WTC11 (cell line): ENCODE data around the gene PITX1. TPM values are rescaled to one million over a fixed set of nuclear protein-coding genes. Genes with fewer than 3 reads are reported as not detected.

Source experiments
- ATAC-seq: fragments of 200-7000 bp; cut with Tn5 transposase; 2 replicates; pipeline ENCODE4 v1.10.0; 2021; ENCODE audit warnings: mild to moderate bottlenecking, moderate library complexity
- CTCF ChIA-PET: fragments of 300-600 bp; sonication (Branson Sonifier 250); formaldehyde crosslinking; loops from one replicate; lab custom pipeline; 2021; ENCODE audit warnings: antibody characterized with exemption; lab: Charles Lee
- POLR2A ChIA-PET: fragments of 350-600 bp; sonication (Branson Sonifier 250); formaldehyde crosslinking; loops from one replicate; lab custom pipeline; 2021; ENCODE audit warnings: antibody characterized with exemption; lab: Charles Lee
- DNase-seq: peaks from one replicate; pipeline ENCODE4 v3.0.0; 2021; ENCODE audit warnings: low spot score
- H3K27ac Mint-ChIP-seq: 2 replicates; pipeline ENCODE4 v1.8.0; 2021; ENCODE audit warnings: mixed read lengths
- H3K27me3 Mint-ChIP-seq: 2 replicates; pipeline ENCODE4 v1.8.0; 2021; ENCODE audit warnings: low read depth, mild to moderate bottlenecking, moderate library complexity, mixed read lengths
- H3K36me3 Mint-ChIP-seq: 2 replicates; pipeline ENCODE4 v1.8.0; 2021; ENCODE audit warnings: mixed read lengths
- H3K4me1 Mint-ChIP-seq: 2 replicates; pipeline ENCODE4 v1.8.0; 2022; ENCODE audit warnings: mixed read lengths
- H3K4me3 Mint-ChIP-seq: 2 replicates; pipeline ENCODE4 v1.8.0; 2021; ENCODE audit warnings: mild to moderate bottlenecking, moderate library complexity, mixed read lengths
- H3K9me3 Mint-ChIP-seq: 2 replicates; pipeline ENCODE4 v1.8.0; 2021; ENCODE audit warnings: mixed read lengths
- FOXK1 ChIP-seq: sonication (generic); formaldehyde crosslinking; IDR thresholded peaks from 2 replicates; pipeline ENCODE4 v1.8.0; 2022; ENCODE audit warnings: mild to moderate bottlenecking, moderate library complexity, missing genetic modification reagents
- GRHL2 ChIP-seq: fragments of 250-450 bp; sonication (Bioruptor Pico); IDR thresholded peaks from 2 replicates; pipeline ENCODE4 v1.8.0; 2022; ENCODE audit warnings: mild to moderate bottlenecking, moderate library complexity; ENCODE audit not compliant: insufficient replicate concordance, severe bottlenecking
- HMGA2 ChIP-seq: fragments of 250-450 bp; sonication (Bioruptor Pico); IDR thresholded peaks from 2 replicates; pipeline ENCODE4 v1.4.0; 2021; ENCODE audit warnings: mild to moderate bottlenecking, moderate library complexity
- JUN ChIP-seq: sonication (generic); formaldehyde crosslinking; IDR thresholded peaks from 2 replicates; pipeline ENCODE4 v1.8.0; 2023; ENCODE audit warnings: mild to moderate bottlenecking, missing genetic modification reagents
- NR3C1 ChIP-seq: sonication (generic); formaldehyde crosslinking; conservative IDR thresholded peaks from 2 replicates; pipeline ENCODE4 v1.8.1; 2023; ENCODE audit warnings: low read depth, mild to moderate bottlenecking, missing genetic modification reagents
- RELA ChIP-seq: sonication (generic); formaldehyde crosslinking; IDR thresholded peaks from 2 replicates; pipeline ENCODE4 v1.8.1; 2022; ENCODE audit warnings: missing genetic modification reagents, mild to moderate bottlenecking, borderline replicate concordance
- RORB ChIP-seq: fragments of 250-450 bp; sonication (Bioruptor Pico); IDR thresholded peaks from 2 replicates; pipeline ENCODE4 v1.9.0; 2021; ENCODE audit warnings: mild to moderate bottlenecking
- SMAD4 ChIP-seq: sonication (generic); formaldehyde crosslinking; IDR thresholded peaks from 2 replicates; pipeline ENCODE4 v1.8.0; 2022; ENCODE audit warnings: mild to moderate bottlenecking, missing genetic modification reagents
- TCF7 ChIP-seq: sonication (generic); formaldehyde crosslinking; IDR thresholded peaks from 2 replicates; pipeline ENCODE4 v1.8.0; 2022; ENCODE audit warnings: mild to moderate bottlenecking, low read depth, missing genetic modification reagents, moderate library complexity
- ZBTB21 ChIP-seq: sonication (generic); formaldehyde crosslinking; IDR thresholded peaks from 2 replicates; pipeline ENCODE4 v1.8.1; 2023; ENCODE audit warnings: mild to moderate bottlenecking, missing genetic modification reagents, borderline replicate concordance
- ZNF219 ChIP-seq: sonication (generic); formaldehyde crosslinking; IDR thresholded peaks from 2 replicates; pipeline ENCODE4 v1.8.0; 2023; ENCODE audit warnings: missing genetic modification reagents, mild to moderate bottlenecking, borderline replicate concordance
- ZNF317 ChIP-seq: sonication (generic); formaldehyde crosslinking; IDR thresholded peaks from 2 replicates; pipeline ENCODE4 v1.8.1; 2023; ENCODE audit warnings: low read depth, mild to moderate bottlenecking, moderate library complexity, missing genetic modification reagents, borderline replicate concordance
- total RNA-seq: library from RNA; stranded (reverse); gene quantifications from 3 replicates; pipeline ENCODE4 v1.2.3, GENCODE V29; 2021
- TF ChIP-seq, protein P1 (sequence below): sonication (generic); formaldehyde crosslinking; IDR thresholded peaks from 2 replicates; pipeline ENCODE4 v1.8.0; 2023; ENCODE audit warnings: missing genetic modification reagents, mild to moderate bottlenecking, borderline replicate concordance
- TF ChIP-seq, protein P2 (sequence below): sonication (generic); formaldehyde crosslinking; IDR thresholded peaks from 2 replicates; pipeline ENCODE4 v1.8.0; 2023; ENCODE audit warnings: missing genetic modification reagents
- TF ChIP-seq, protein P3 (sequence below): fragments of 250-450 bp; sonication (Bioruptor Pico); IDR thresholded peaks from 2 replicates; pipeline ENCODE4 v1.8.0; 2021; ENCODE audit warnings: mild to moderate bottlenecking
- TF ChIP-seq, protein P4 (sequence below): fragments of 250-450 bp; sonication (Bioruptor Pico); IDR thresholded peaks from 2 replicates; pipeline ENCODE4 v1.9.0; 2021; ENCODE audit warnings: mild to moderate bottlenecking
- TF ChIP-seq, protein P5 (sequence below): sonication (generic); formaldehyde crosslinking; IDR thresholded peaks from 2 replicates; pipeline ENCODE4 v1.8.0; 2022; ENCODE audit warnings: mild to moderate bottlenecking, missing genetic modification reagents

Gene PITX1
- total RNA-seq, 1 experiment from 2014 or later: 0.13 TPM

DNA sequence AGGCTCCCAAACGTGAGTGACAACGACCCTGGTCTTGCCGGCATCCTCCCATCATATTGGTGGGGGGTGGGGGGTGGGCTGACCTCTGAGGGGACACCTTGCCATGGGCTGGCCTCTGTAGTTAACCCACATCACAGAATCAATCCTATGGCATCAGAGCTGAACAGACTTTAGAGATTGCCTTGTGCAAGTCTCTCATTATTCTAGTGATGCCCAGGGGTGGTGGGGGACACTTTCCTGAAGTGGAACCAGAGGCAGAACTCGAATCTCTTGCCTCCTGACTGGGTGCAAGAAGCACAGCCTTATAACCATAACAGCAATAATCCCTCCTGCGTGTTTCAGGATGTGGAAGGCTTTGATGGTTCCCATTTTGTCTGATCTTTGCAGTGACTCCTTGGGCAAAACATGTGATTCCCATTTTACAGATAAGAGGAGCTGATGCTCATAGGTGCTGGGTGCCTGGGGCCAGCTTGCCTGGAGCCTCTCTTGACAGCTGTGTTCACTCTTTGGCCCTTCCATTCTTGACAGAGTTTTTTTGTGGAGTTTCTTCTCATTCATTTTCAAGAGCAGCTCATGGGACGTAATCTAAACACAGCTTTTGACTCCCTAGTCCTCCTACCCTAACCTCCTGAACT, 18.6 kb upstream of the PITX1 start (continued):
- TF ChIP-seq, protein P1, sequence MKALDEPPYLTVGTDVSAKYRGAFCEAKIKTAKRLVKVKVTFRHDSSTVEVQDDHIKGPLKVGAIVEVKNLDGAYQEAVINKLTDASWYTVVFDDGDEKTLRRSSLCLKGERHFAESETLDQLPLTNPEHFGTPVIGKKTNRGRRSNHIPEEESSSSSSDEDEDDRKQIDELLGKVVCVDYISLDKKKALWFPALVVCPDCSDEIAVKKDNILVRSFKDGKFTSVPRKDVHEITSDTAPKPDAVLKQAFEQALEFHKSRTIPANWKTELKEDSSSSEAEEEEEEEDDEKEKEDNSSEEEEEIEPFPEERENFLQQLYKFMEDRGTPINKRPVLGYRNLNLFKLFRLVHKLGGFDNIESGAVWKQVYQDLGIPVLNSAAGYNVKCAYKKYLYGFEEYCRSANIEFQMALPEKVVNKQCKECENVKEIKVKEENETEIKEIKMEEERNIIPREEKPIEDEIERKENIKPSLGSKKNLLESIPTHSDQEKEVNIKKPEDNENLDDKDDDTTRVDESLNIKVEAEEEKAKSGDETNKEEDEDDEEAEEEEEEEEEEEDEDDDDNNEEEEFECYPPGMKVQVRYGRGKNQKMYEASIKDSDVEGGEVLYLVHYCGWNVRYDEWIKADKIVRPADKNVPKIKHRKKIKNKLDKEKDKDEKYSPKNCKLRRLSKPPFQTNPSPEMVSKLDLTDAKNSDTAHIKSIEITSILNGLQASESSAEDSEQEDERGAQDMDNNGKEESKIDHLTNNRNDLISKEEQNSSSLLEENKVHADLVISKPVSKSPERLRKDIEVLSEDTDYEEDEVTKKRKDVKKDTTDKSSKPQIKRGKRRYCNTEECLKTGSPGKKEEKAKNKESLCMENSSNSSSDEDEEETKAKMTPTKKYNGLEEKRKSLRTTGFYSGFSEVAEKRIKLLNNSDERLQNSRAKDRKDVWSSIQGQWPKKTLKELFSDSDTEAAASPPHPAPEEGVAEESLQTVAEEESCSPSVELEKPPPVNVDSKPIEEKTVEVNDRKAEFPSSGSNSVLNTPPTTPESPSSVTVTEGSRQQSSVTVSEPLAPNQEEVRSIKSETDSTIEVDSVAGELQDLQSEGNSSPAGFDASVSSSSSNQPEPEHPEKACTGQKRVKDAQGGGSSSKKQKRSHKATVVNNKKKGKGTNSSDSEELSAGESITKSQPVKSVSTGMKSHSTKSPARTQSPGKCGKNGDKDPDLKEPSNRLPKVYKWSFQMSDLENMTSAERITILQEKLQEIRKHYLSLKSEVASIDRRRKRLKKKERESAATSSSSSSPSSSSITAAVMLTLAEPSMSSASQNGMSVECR (CRISPR knock-in tag): no peak

DNA sequence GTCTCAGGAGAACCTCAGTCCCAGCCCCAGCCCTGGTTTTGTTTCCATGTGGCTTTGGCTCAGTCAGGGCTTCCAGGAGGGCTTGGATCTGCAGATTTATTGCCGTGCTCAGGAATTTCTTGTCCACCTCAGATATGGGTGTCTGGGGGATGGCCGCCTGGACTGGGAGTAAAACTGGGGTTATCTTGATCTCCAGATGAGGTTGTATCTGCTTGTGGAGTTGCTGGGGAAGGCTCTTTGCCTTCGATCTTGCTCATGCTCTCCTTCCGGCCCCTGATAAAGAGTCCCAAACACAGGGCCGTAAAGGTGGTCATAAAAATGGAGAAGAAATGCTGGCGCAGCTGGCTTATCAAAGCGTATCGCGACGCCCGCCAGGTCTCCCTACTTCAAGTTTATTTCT, 17.8 kb upstream of the PITX1 start:
- ATAC-seq (no peak), DNase-seq (no peak)
- no peak overlapping the region for H3K4me3 Mint-ChIP-seq
- H3K9me3 Mint-ChIP-seq: no peaks in the 10 kb centered on the region
- no peak overlapping the region for H3K27ac Mint-ChIP-seq
- peaks cover 75% of the 10 kb centered on the region for H3K27me3 Mint-ChIP-seq
- TF ChIP-seq, protein P2, sequence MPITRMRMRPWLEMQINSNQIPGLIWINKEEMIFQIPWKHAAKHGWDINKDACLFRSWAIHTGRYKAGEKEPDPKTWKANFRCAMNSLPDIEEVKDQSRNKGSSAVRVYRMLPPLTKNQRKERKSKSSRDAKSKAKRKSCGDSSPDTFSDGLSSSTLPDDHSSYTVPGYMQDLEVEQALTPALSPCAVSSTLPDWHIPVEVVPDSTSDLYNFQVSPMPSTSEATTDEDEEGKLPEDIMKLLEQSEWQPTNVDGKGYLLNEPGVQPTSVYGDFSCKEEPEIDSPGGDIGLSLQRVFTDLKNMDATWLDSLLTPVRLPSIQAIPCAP (CRISPR knock-in tag): no peak
- TF ChIP-seq TCF7 (CRISPR knock-in tag) (no peak), NR3C1 (no peak), ZNF317 (CRISPR knock-in tag) (no peak), JUN (no peak), FOXK1 (CRISPR knock-in tag) (no peak)
- TF ChIP-seq, protein P3, sequence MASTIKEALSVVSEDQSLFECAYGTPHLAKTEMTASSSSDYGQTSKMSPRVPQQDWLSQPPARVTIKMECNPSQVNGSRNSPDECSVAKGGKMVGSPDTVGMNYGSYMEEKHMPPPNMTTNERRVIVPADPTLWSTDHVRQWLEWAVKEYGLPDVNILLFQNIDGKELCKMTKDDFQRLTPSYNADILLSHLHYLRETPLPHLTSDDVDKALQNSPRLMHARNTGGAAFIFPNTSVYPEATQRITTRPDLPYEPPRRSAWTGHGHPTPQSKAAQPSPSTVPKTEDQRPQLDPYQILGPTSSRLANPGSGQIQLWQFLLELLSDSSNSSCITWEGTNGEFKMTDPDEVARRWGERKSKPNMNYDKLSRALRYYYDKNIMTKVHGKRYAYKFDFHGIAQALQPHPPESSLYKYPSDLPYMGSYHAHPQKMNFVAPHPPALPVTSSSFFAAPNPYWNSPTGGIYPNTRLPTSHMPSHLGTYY: no peak
- ChIA-PET POLR2A (no interaction called here), CTCF (no interaction called here)
- H3K4me1 Mint-ChIP-seq: peaks cover 10% of the 10 kb centered on the region
- no peaks in the 10 kb centered on the region for H3K36me3 Mint-ChIP-seq

DNA sequence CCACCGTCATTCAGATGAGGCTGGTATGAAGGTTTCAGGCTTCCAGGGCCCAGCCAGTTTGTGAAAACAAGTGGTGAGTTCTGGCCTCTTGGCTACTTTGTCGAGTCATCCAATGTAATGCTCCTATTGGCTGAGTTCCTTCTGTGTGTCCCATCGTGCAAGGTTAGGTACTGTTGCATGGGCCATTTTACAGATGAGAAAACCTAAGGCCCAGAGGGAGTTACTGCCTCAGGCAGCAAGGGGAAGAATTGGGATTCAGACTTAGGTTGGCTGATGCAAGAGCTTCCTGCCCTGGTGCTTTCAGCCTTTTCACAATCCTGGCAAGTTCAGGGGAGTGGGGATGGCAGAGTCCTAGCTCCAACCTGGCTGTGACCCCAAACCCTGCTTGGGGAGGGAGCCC, 17.4 kb upstream of the PITX1 start:
- Mint-ChIP-seq H3K27me3 (peaks cover 79% of the 10 kb centered on the region), H3K4me3 (no peak overlapping the region), H3K9me3 (no peaks in the 10 kb centered on the region), H3K4me1 (peaks cover 10% of the 10 kb centered on the region), H3K27ac (no peak overlapping the region), H3K36me3 (no peaks in the 10 kb centered on the region)
- no peak for TF ChIP-seq RORB
- TF ChIP-seq SMAD4 (CRISPR knock-in tag): no peak
- TF ChIP-seq RELA (CRISPR knock-in tag): no peak
- TF ChIP-seq, protein P4, sequence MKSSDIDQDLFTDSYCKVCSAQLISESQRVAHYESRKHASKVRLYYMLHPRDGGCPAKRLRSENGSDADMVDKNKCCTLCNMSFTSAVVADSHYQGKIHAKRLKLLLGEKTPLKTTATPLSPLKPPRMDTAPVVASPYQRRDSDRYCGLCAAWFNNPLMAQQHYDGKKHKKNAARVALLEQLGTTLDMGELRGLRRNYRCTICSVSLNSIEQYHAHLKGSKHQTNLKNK: no peak
- TF ChIP-seq, protein P1 (CRISPR knock-in tag): no peak
- TF ChIP-seq HMGA2 (CRISPR knock-in tag): no peak
- no peak for TF ChIP-seq GRHL2
- TF ChIP-seq ZNF219 (CRISPR knock-in tag): no peak
- TF ChIP-seq ZBTB21 (CRISPR knock-in tag): no peak
- TF ChIP-seq, protein P5, sequence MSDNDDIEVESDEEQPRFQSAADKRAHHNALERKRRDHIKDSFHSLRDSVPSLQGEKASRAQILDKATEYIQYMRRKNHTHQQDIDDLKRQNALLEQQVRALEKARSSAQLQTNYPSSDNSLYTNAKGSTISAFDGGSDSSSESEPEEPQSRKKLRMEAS (CRISPR knock-in tag): no peak
- TF ChIP-seq TCF7 (CRISPR knock-in tag): no peak
- ATAC-seq (no peak), DNase-seq (no peak)
- ChIA-PET POLR2A (no interaction called here), CTCF (interaction anchor here (1.4 kb wide), 1 partner anchor 140 kb away, joined by 3 read pairs; no protein-coding TSS in a partner anchor)
